Measurements from ENCODE around the gene STAG1.

DNA sequence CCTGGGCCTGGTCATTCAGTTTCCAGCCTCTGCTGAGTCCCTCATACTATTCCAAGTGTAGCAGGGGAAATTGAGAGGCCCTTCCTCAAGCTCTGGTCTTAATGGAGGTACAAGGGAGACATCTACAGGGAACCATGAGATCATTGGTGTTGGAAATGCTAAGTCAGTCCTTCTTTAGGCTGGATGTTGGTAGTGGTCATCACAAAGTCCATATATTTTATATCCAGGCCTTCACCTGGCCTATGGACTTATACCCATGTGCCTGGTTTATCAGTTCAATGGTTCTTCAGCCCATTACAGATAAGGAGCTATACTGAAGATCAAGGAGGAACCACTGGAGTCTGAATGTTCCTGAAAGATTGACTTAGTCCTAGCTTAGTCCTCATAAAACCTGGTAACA is 135.0 kb downstream of the STAG1 start:
- TF ChIP-seq, protein P1, sequence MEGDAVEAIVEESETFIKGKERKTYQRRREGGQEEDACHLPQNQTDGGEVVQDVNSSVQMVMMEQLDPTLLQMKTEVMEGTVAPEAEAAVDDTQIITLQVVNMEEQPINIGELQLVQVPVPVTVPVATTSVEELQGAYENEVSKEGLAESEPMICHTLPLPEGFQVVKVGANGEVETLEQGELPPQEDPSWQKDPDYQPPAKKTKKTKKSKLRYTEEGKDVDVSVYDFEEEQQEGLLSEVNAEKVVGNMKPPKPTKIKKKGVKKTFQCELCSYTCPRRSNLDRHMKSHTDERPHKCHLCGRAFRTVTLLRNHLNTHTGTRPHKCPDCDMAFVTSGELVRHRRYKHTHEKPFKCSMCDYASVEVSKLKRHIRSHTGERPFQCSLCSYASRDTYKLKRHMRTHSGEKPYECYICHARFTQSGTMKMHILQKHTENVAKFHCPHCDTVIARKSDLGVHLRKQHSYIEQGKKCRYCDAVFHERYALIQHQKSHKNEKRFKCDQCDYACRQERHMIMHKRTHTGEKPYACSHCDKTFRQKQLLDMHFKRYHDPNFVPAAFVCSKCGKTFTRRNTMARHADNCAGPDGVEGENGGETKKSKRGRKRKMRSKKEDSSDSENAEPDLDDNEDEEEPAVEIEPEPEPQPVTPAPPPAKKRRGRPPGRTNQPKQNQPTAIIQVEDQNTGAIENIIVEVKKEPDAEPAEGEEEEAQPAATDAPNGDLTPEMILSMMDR (IDR thresholded peaks at IDR 0.05; ENCODE audit: insufficient read depth, low read length) = no peak
- no peak for TF ChIP-seq POLR2AphosphoS5 (IDR thresholded peaks at IDR 0.05; ENCODE audit: low read depth)
- TF ChIP-seq, protein P2, sequence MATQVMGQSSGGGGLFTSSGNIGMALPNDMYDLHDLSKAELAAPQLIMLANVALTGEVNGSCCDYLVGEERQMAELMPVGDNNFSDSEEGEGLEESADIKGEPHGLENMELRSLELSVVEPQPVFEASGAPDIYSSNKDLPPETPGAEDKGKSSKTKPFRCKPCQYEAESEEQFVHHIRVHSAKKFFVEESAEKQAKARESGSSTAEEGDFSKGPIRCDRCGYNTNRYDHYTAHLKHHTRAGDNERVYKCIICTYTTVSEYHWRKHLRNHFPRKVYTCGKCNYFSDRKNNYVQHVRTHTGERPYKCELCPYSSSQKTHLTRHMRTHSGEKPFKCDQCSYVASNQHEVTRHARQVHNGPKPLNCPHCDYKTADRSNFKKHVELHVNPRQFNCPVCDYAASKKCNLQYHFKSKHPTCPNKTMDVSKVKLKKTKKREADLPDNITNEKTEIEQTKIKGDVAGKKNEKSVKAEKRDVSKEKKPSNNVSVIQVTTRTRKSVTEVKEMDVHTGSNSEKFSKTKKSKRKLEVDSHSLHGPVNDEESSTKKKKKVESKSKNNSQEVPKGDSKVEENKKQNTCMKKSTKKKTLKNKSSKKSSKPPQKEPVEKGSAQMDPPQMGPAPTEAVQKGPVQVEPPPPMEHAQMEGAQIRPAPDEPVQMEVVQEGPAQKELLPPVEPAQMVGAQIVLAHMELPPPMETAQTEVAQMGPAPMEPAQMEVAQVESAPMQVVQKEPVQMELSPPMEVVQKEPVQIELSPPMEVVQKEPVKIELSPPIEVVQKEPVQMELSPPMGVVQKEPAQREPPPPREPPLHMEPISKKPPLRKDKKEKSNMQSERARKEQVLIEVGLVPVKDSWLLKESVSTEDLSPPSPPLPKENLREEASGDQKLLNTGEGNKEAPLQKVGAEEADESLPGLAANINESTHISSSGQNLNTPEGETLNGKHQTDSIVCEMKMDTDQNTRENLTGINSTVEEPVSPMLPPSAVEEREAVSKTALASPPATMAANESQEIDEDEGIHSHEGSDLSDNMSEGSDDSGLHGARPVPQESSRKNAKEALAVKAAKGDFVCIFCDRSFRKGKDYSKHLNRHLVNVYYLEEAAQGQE (IDR thresholded peaks at IDR 0.05; ENCODE audit: insufficient replicate concordance, low read depth) = no peak
- TF ChIP-seq SPI1 (IDR thresholded peaks at IDR 0.05; ENCODE audit: borderline replicate concordance, low read depth) = no peak
- TF ChIP-seq GABPA (IDR thresholded peaks at IDR 0.05; ENCODE audit: low read depth) = no peak
